ENCODE data around the gene WWC2.

- TF ChIP-seq USF2 (CRISPR knock-in tag; IDR thresholded peaks at IDR 0.05) = no peak
- no peak for TF ChIP-seq SP1 (CRISPR knock-in tag; conservative IDR thresholded peaks at IDR 0.05)
- no peak for TF ChIP-seq FOXK1 (CRISPR knock-in tag; IDR thresholded peaks at IDR 0.05)
- TF ChIP-seq CTCF (IDR thresholded peaks at IDR 0.05) = no peak
- TF ChIP-seq NFYB (CRISPR knock-in tag; conservative IDR thresholded peaks at IDR 0.05; ENCODE audit: low read depth) = no peak
- TF ChIP-seq ATF3 (CRISPR knock-in tag; conservative IDR thresholded peaks at IDR 0.05) = no peak
- TF ChIP-seq GRHL2 (CRISPR knock-in tag; IDR thresholded peaks at IDR 0.05; ENCODE audit: insufficient replicate concordance, severe bottlenecking) = no peak
- no peak for TF ChIP-seq MAX (CRISPR knock-in tag; IDR thresholded peaks at IDR 0.05)
- TF ChIP-seq TP53 (CRISPR knock-in tag; IDR thresholded peaks at IDR 0.05) = no peak
- TF ChIP-seq NR2C2 (CRISPR knock-in tag; IDR thresholded peaks at IDR 0.05) = no peak
- TF ChIP-seq ATF2 (CRISPR knock-in tag; IDR thresholded peaks at IDR 0.05; ENCODE audit: borderline replicate concordance, low read depth) = no peak
These were observed 165.6 kb downstream of the WWC2 start for GRCh38 chr4:183264614-183265013.
